Omental fat pad (tissue), 4 donors: ENCODE measurements around the gene ADAMTSL2. TPM values are rescaled to one million over a fixed set of nuclear protein-coding genes. Genes with fewer than 3 reads are reported as not detected.

Source experiments
- ATAC-seq: fragments of 150-250 bp; one replicate; pipeline ENCODE4 v1.9.1; 2016; ENCODE audit warnings: mild to moderate bottlenecking, moderate library complexity; ENCODE audit not compliant: low FRiP score
- DNase-seq: peaks from one replicate; pipeline ENCODE4 v3.0.0-alpha.2; 2019; ENCODE audit warnings: low spot score
- total RNA-seq, 4 donors: library from RNA; depleted of rRNA; stranded (reverse); fragments of >200 nt; gene quantifications; one replicate each; pipeline ENCODE4 v1.1.0, GENCODE V29; 2016
- TF ChIP-seq, protein P1 (sequence below), 3 donors: fragments of 450-650 bp; IDR thresholded peaks; one replicate each; pipeline ENCODE4 v1.5.1; 2016 to 2017; ENCODE audit warnings: antibody characterized with exemption in 3 of 3, mild to moderate bottlenecking in 3 of 3, moderate library complexity in 2 of 3

Gene ADAMTSL2
- total RNA-seq, 4 donors from 2014 or later: 0.63 to 4.7 (median 1.4) TPM

GRCh38 chr9:133571391-133571890 lies 36.9 kb downstream of the ADAMTSL2 start:
- no peak for ATAC-seq
- TF ChIP-seq, protein P1, sequence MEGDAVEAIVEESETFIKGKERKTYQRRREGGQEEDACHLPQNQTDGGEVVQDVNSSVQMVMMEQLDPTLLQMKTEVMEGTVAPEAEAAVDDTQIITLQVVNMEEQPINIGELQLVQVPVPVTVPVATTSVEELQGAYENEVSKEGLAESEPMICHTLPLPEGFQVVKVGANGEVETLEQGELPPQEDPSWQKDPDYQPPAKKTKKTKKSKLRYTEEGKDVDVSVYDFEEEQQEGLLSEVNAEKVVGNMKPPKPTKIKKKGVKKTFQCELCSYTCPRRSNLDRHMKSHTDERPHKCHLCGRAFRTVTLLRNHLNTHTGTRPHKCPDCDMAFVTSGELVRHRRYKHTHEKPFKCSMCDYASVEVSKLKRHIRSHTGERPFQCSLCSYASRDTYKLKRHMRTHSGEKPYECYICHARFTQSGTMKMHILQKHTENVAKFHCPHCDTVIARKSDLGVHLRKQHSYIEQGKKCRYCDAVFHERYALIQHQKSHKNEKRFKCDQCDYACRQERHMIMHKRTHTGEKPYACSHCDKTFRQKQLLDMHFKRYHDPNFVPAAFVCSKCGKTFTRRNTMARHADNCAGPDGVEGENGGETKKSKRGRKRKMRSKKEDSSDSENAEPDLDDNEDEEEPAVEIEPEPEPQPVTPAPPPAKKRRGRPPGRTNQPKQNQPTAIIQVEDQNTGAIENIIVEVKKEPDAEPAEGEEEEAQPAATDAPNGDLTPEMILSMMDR (IDR thresholded peaks at IDR 0.05): no peak

GRCh38 chr9:133571896-133572595 lies 37.5 kb downstream of the ADAMTSL2 start:
- TF ChIP-seq, protein P1 (IDR thresholded peaks at IDR 0.05): no peak
- DNase-seq: no peak
- no peak for ATAC-seq

More at GRCh38 chr9:133571391-133571890, 36.9 kb downstream of the ADAMTSL2 start:
- DNase-seq: no peak

DNA sequence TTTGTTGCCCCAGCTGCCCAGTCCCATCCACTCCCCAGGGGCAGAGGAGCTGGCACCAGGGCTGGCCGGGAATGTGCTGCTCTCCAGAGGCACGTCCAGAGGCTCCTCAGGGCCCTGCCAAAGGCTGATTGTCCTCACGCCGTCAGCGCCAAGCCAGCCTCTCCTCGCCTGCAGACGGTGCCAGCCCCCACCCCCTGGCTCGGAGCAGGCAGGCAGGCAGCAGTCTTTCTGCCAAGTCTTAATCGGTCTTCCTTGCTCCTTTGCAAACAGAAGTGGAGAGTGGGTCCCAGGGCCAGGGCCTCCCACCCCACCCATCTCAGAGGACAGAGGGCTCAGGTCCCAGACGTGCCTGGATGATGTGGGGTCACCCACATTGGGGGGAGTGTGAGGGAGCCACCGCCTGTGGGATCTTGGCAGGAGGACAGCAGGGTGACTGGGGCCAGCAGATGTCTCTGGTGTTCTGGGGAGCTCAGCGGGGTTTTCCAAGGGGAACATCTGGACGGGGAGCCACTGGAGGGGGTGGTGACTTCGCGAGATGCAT lies 38.4 kb downstream of the ADAMTSL2 start:
- TF ChIP-seq, protein P1 (IDR thresholded peaks at IDR 0.05): no peak
- no peak for ATAC-seq
- no peak for DNase-seq

- TF ChIP-seq, protein P1 (IDR thresholded peaks at IDR 0.05): no peak
- ATAC-seq (no peak), DNase-seq (no peak)
Measured at GRCh38 chr9:133573791-133574515, 39.4 kb downstream of the ADAMTSL2 start.

- ATAC-seq: no peak
- TF ChIP-seq, protein P1 (IDR thresholded peaks at IDR 0.05): no peak
- DNase-seq: no peak
Measured at GRCh38 chr9:133574771-133575170, 40.3 kb downstream of the ADAMTSL2 start.

- TF ChIP-seq, protein P1 (IDR thresholded peaks at IDR 0.05): no peak
- ATAC-seq: no peak
- no peak for DNase-seq
Measured at GRCh38 chr9:133575186-133576030, 40.9 kb downstream of the ADAMTSL2 start.
